K562 (cell line): ENCODE measurements around the gene RHOU. TPM values are rescaled to one million over a fixed set of nuclear protein-coding genes. Genes with fewer than 3 reads are reported as not detected.

Experiments
- ATAC-seq: fragments of 200-7000 bp; cut with Tn5 transposase; 3 replicates; pipeline ENCODE4 v1.9.1; 2020; ENCODE audit warnings: moderate library complexity
- BruUV-seq: library from RNA; stranded (reverse); fragments of 400-500 nt; replicated peaks from 2 replicates; lab custom pipeline; 2021; lab: Mats Ljungman, UMichigan
- CTCF ChIA-PET: fragments of 300-600 bp; formaldehyde crosslinking; extraction: SDS; loops from one replicate; lab custom pipeline; 2021; ENCODE audit warnings: low intra/inter-chr PET ratio; lab: Yijun Ruan, JAX
- POLR2A ChIA-PET: fragments of 300-600, 350-650 bp; sonication (Branson Sonifier 250); formaldehyde crosslinking; extraction: SDS; loops from one replicate; lab custom pipeline; 2021; ENCODE audit warnings: antibody characterized with exemption, inconsistent platforms; lab: Yijun Ruan, JAX
- DNase-seq, 4 experiments: peaks; one replicate each; pipeline versions ENCODE4 v3.0.0 to v3.0.0-alpha.2; 2011 to 2018; ENCODE audit warnings: low spot score in 3 of 4, mixed read lengths in 3 of 4; ENCODE audit errors: extremely low read depth in 1 of 4
- FAIRE-seq: peaks from 2 replicates; lab custom pipeline; 2011; peaks lifted over from hg19 to GRCh38; lab: Jason Lieb, UNC
- H2AFZ ChIP-seq: 2 replicates; pipeline ENCODE4 v1.6.0; 2011; ENCODE audit warnings: low read depth, low read length, control low read depth, inconsistent platforms
- H3K27ac ChIP-seq: fragments of 200-600 bp; 3 replicates; pipeline ENCODE4 v1.8.0; 2011; ENCODE audit warnings: low read depth, mild to moderate bottlenecking, control low read depth, inconsistent platforms, low read length, moderate library complexity, mixed read lengths; ENCODE audit errors: extremely low read depth
- H3K27me3 ChIP-seq, 2 experiments: fragments of 300-600 bp in 1 of 2; 2 replicates in 1 of 2; 3 replicates in 1 of 2; pipeline versions ENCODE4 v1.6.0 to v1.8.0; 2011; ENCODE audit warnings: inconsistent platforms in 2 of 2, low read length in 2 of 2, mild to moderate bottlenecking in 1 of 2, mixed read lengths in 1 of 2, moderate library complexity in 1 of 2; ENCODE audit not compliant: control insufficient read depth in 2 of 2, insufficient read depth in 2 of 2
- H3K36me3 ChIP-seq: fragments of 300-600 bp; 3 replicates; pipeline ENCODE4 v1.8.0; 2011; ENCODE audit warnings: mild to moderate bottlenecking, low read length, inconsistent platforms; ENCODE audit not compliant: control insufficient read depth, insufficient read depth
- H3K4me1 ChIP-seq, 2 experiments: fragments of 200-600 bp in 1 of 2; replicated peaks in 1 of 2; 2 replicates in 1 of 2; 3 replicates in 1 of 2; pipeline versions ENCODE4 v1.5.1 to v1.8.0; 2011; ENCODE audit warnings: inconsistent platforms in 2 of 2, low read length in 2 of 2, mild to moderate bottlenecking in 1 of 2, mixed read lengths in 1 of 2, moderate library complexity in 1 of 2; ENCODE audit not compliant: control insufficient read depth in 2 of 2, insufficient read depth in 2 of 2
- H3K4me2 ChIP-seq: 2 replicates; pipeline ENCODE4 v1.6.1; 2011; ENCODE audit warnings: low read length, control low read depth, inconsistent platforms, mixed read lengths; ENCODE audit not compliant: insufficient read depth
- H3K4me3 ChIP-seq: fragments of 200-600 bp; sonication (generic), shearing (Covaris generic); 2 replicates; pipeline ENCODE4 v1.5.1; 2016; ENCODE audit warnings: control low read depth, inconsistent platforms
- H3K79me2 ChIP-seq: fragments of 200-600 bp; 3 replicates; pipeline ENCODE4 v1.8.0; 2011; ENCODE audit warnings: low read length, inconsistent platforms; ENCODE audit not compliant: control insufficient read depth, insufficient read depth
- H3K9ac ChIP-seq, 2 experiments: 2 replicates each; pipeline versions ENCODE4 v1.6.0 to v1.6.1; 2011; ENCODE audit warnings: low read depth in 2 of 2, low read length in 2 of 2, control low read depth in 1 of 2, inconsistent platforms in 1 of 2, mild to moderate bottlenecking in 1 of 2, mixed read lengths in 1 of 2; ENCODE audit not compliant: insufficient read depth in 1 of 2
- H3K9me1 ChIP-seq: one replicate; pipeline ENCODE4 v1.6.0; 2011; ENCODE audit warnings: inconsistent platforms, mild to moderate bottlenecking, low read length, moderate library complexity; ENCODE audit not compliant: control insufficient read depth, insufficient read depth
- H3K9me3 ChIP-seq: replicated peaks from 2 replicates; pipeline ENCODE4 v1.5.1; 2011; ENCODE audit warnings: low read depth, low read length, inconsistent platforms; ENCODE audit not compliant: control insufficient read depth, insufficient read depth
- H4K20me1 ChIP-seq: replicated peaks from 2 replicates; pipeline ENCODE4 v1.6.1; 2011; ENCODE audit warnings: low read length, inconsistent platforms, mixed read lengths; ENCODE audit not compliant: control insufficient read depth, insufficient read depth
- KLF1 ChIP-seq: fragments of 450-650 bp; IDR thresholded peaks from 2 replicates; pipeline ENCODE4 v1.6.1; 2016; ENCODE audit warnings: missing genetic modification characterization, missing compliant biosample characterization
- SAFB ChIP-seq: fragments of 200-400 bp; formaldehyde crosslinking; IDR thresholded peaks from 2 replicates; pipeline ENCODE4 v1.6.1; 2017; ENCODE audit warnings: low read depth, low read length, borderline replicate concordance
- WGBS: fragments of 100-300 bp; shearing (Covaris generic); methylation state at CpG from one replicate; pipeline ENCODE4 v1.1.6; 2016; ENCODE audit warnings: low coverage, mixed read lengths; ENCODE audit not compliant: insufficient coverage; ENCODE audit errors: missing lambda C conversion rate; 5-methylcytosine and 5-hydroxymethylcytosine counted together
- in situ Hi-C: fragments of 300-500 bp; cut with MboI; formaldehyde crosslinking; loops from 4 replicates; pipeline ENCODE4 v1.15.0; 2018; ENCODE audit warnings: inconsistent platforms, mixed read lengths
- intact Hi-C: fragments of 100-400 bp; cut with micrococcal nuclease; formaldehyde crosslinking; loops from 2 replicates; pipeline ENCODE4 v1.14.2; 2022
- polyA plus RNA-seq, 8 experiments: library from polyadenylated mRNA; depleted of rRNA in 4 of 8; stranded (reverse) in 5 of 8; unstranded in 3 of 8; fragments of >200 nt; fragmentation: Nextera tagmentation in 2 of 8; fragmentation: Illumina TruSeq in 1 of 8; extraction: Ambion mirVana in 2 of 8; extraction: Trizol in 1 of 8; gene quantifications; 2 replicates each; pipeline versions ENCODE4 v1.2.1 to v1.2.3, GENCODE V29; 2011 to 2014; ENCODE audit warnings: inconsistent platforms in 1 of 8, missing spikeins in 1 of 8
- total RNA-seq, 7 experiments: library from RNA; depleted of rRNA in 6 of 7; stranded (reverse); fragments of >200 nt in 6 of 7; fragmentation: Illumina TruSeq in 2 of 7; extraction: Trizol in 2 of 7; gene quantifications; 2 replicates each; pipeline versions ENCODE4 v1.2.1 to v1.2.3, GENCODE V29; 2011 to 2021; ENCODE audit warnings: low replicate concordance in 1 of 7
- TF ChIP-seq, protein P1 (sequence below): fragments of 250-450 bp; sonication (Bioruptor Pico); IDR thresholded peaks from 2 replicates; pipeline ENCODE4 v1.5.0; 2021; ENCODE audit warnings: mild to moderate bottlenecking, moderate library complexity

The RHOU gene
- total and polyA plus RNA-seq, 9 of the 15 experiments (the other 6 are each of a cell fraction or from before 2014, with no cell fraction given), result 0.07 TPM; not detected in 8

DNA sequence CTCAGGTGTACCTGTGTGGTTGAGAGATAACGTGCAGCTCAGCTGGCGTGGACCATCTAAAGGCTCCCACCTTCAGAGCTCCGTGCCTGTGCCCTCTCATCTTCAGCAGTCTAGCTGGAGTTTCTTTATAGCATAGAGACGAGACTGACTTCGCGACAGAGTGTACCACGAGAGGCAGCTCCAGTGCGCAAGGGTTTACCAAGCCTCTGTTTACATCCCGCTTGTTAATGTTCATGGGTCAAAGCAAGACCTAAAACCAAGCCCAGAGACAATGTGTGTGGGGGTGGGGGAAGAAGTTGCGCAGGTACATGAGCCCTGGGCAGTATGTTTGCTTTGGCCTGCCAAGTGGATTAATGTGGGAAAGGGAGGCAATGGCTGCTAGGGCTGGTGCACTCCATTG lies 15.6 kb downstream of the RHOU start (continued):
- TF ChIP-seq, protein P1, sequence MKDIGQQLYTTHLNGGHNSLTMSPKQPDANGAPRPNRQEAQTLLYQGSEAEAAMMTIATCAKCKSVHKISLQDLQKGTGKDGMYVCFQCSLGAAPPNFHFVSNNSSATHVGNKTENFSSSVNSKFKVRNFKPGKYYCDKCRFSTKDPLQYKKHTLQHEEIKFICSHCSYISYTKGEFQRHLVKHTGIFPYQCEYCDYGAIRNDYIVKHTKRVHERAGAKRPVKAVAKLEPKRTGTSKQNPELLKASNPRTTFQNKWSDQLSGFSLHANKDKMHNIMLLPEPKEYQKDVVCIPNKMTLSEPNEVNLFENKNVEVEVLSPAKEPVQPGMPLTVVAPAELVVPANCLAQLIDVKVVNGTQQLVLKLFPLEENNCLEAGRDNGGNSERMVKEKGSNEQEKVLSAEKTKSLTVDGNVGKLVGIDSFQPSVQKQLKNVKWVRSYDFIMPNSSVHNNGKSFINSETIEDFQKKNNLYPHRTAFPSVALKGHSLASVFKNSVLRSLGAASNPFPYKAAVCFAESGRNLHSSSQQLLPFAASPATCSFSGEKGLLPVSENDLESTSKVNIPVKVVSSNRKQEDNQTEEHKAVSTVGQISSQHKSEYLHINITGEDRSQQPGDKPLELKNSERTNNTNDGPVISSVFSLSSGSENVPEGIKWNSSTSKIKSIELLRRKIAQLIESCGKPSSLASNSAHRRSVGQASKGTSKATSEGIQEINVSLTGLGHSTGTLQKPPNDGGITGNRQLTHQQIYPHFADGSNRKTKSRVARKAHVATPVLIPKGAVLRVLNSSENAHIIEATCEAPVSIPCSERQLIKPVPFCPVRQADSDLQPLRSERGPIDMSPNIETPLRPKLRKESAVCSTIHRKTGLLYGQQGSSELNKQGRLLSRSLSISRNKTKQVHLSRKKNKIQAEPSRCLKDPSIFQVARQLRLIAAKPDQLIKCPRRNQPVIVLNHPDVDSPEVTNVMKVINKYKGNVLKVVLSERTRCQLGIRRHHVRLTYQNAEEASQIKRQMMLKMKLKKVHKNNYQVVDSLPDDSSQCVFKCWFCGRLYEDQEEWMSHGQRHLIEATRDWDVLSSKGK (CRISPR knock-in tag), result no peak
- TF ChIP-seq SAFB, result no peak

DNA sequence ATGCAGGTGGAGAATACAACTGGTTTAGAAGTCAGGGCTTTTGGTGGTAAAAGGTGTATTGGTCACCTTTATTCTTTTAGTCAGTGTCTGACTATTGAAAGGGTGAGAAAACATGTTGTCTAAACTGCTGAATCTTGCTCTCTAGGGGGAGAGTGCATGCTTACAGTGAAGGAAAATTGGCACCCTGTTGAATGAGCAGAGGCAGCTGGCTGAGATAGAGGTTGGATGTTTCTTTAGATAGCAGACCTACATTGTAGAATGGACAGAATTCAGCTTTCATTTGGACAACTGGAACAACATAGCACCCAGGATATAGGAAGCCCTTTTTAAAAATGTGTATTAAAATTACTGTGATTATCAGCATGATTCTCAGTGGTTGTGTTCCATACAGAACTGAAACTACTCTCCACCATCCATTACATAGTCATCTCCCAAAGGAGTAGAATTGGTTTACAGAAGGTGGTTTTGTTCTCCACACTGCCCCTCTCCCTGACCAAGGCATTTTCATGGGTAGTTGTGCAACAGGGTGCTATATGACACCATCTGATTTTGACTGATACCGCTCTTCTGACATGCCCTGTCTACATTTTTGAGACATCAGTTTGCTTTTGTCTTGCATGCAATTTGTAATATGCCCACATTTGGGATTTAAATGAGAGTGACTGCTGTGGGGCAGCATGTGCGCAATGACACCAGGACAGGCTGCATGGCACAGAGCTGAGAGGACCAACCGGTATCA lies 16.2 kb downstream of the RHOU start:
- CTCF ChIA-PET, result no interaction called here
- intact Hi-C loops, result no loop called here
- no peaks in the 10 kb centered on the region for H3K4me1 ChIP-seq

More for the DNA sequence above, 16.2 kb downstream of the RHOU start:
- Histone ChIP-seq H3K9me1 (no peaks in the 10 kb centered on the region), H3K4me2 (no peak overlapping the region), H3K79me2 (no peaks in the 10 kb centered on the region), H2AFZ (no peak overlapping the region), H3K27me3 (peaks cover 8 to 13% of the 10 kb centered on the region in 2 experiments; a peak in 4 of 5 replicates), H3K9me3 (no peaks in the 10 kb centered on the region), H3K9ac (no peak overlapping the region), H3K4me3 (no peak overlapping the region), H3K27ac (no peak overlapping the region), H3K36me3 (no peaks in the 10 kb centered on the region), H4K20me1 (no peaks in the 10 kb centered on the region)
- 0% methylated on average over 3 of the region's 3 CpGs for WGBS
- no TSS peak for BruUV-seq
- no peak for FAIRE-seq
- DNase-seq, result no peak
- TF ChIP-seq KLF1, result no peak
- POLR2A ChIA-PET, result interaction anchor here (0.6 kb wide), 2 partner anchors 47 to 52 kb away, joined by 3 read pairs; no protein-coding TSS in a partner anchor
- no peak for ATAC-seq
- in situ Hi-C loops, result no loop called here
